ENCODE data around the gene STX5. TPM values are rescaled to one million over a fixed set of nuclear protein-coding genes. Genes with fewer than 3 reads are reported as not detected.

Gene STX5
- total RNA-seq, 1 donor = 35.8 TPM

- Histone ChIP-seq H3K4me1 (ENCODE audit: insufficient read depth, low read length) (peaks cover 27% of the 10 kb centered on the region), H3K79me2 (ENCODE audit: insufficient read depth, low read length) (peaks cover 34% of the 10 kb centered on the region), H3K27ac (ENCODE audit: low read depth, low read length) (no peak overlapping the region), H3K9me3 (ENCODE audit: low read depth, low read length) (no peaks in the 10 kb centered on the region), H3K4me2 (ENCODE audit: insufficient read depth, low read length) (no peak overlapping the region), H3K4me3 (ENCODE audit: insufficient read depth, low read length) (no peak overlapping the region), H4K20me1 (ENCODE audit: insufficient read depth, low read length) (peaks cover 24% of the 10 kb centered on the region), H3K27me3 (ENCODE audit: insufficient read depth, low read length) (no peaks in the 10 kb centered on the region), H2AFZ (ENCODE audit: low read length) (no peak overlapping the region), H3K36me3 (ENCODE audit: insufficient read depth, low read length) (peaks cover 20% of the 10 kb centered on the region)
- no peak for DNase-seq (ENCODE audit: insufficient read length, low spot score, missing footprints)
- TF ChIP-seq CTCF (IDR thresholded peaks at IDR 0.05; ENCODE audit: extremely low read depth, low read depth, low read length) = no peak
Observed at GRCh38 chr11:62858201-62858600, 26.4 kb upstream of the STX5 start.

GRCh38 chr11:62857541-62857982 is 25.7 kb upstream of the STX5 start:
- H2AFZ ChIP-seq (ENCODE audit: low read length) = peak overlapping the region; percentile 22
- TF ChIP-seq CTCF (IDR thresholded peaks at IDR 0.05; ENCODE audit: extremely low read depth, low read depth, low read length) = no peak
- H4K20me1 ChIP-seq (ENCODE audit: insufficient read depth, low read length) = peaks cover 30% of the 10 kb centered on the region
- no peaks in the 10 kb centered on the region for H3K27me3 ChIP-seq (ENCODE audit: insufficient read depth, low read length)
- H3K4me3 ChIP-seq (ENCODE audit: insufficient read depth, low read length) = no peak overlapping the region
- H3K27ac ChIP-seq (ENCODE audit: low read depth, low read length) = no peak overlapping the region
- peaks cover 32% of the 10 kb centered on the region for H3K4me1 ChIP-seq (ENCODE audit: insufficient read depth, low read length)
- H3K79me2 ChIP-seq (ENCODE audit: insufficient read depth, low read length) = peaks cover 36% of the 10 kb centered on the region
- no peaks in the 10 kb centered on the region for H3K9me3 ChIP-seq (ENCODE audit: low read depth, low read length)
- H3K4me2 ChIP-seq (ENCODE audit: insufficient read depth, low read length) = no peak overlapping the region
- H3K36me3 ChIP-seq (ENCODE audit: insufficient read depth, low read length) = peaks cover 27% of the 10 kb centered on the region
- peak; percentile 56 for DNase-seq (ENCODE audit: insufficient read length, low spot score, missing footprints)

- no peaks in the 10 kb centered on the region for H3K27me3 ChIP-seq (ENCODE audit: insufficient read depth, low read length)
- peak overlapping the region; percentile 76 for H3K27ac ChIP-seq (ENCODE audit: low read depth, low read length)
- no peak for TF ChIP-seq CTCF (IDR thresholded peaks at IDR 0.05; ENCODE audit: extremely low read depth, low read depth, low read length)
- DNase-seq (ENCODE audit: insufficient read length, low spot score, missing footprints) = peak; percentile 82
- H2AFZ ChIP-seq (ENCODE audit: low read length) = peak overlapping the region; percentile 95
- H3K36me3 ChIP-seq (ENCODE audit: insufficient read depth, low read length) = peaks cover 37% of the 10 kb centered on the region
- peak overlapping the region; percentile 94 for H3K4me2 ChIP-seq (ENCODE audit: insufficient read depth, low read length)
- H3K9me3 ChIP-seq (ENCODE audit: low read depth, low read length) = no peaks in the 10 kb centered on the region
- peaks cover 32% of the 10 kb centered on the region for H3K4me1 ChIP-seq (ENCODE audit: insufficient read depth, low read length)
- peak overlapping the region; percentile 100 for H3K4me3 ChIP-seq (ENCODE audit: insufficient read depth, low read length)
- H4K20me1 ChIP-seq (ENCODE audit: insufficient read depth, low read length) = peaks cover 40% of the 10 kb centered on the region
- peaks cover 36% of the 10 kb centered on the region for H3K79me2 ChIP-seq (ENCODE audit: insufficient read depth, low read length)
Observed at GRCh38 chr11:62856333-62856895, 24.6 kb upstream of the STX5 start.

- Histone ChIP-seq H3K4me3 (ENCODE audit: insufficient read depth, low read length) (peak overlapping the region; percentile 100), H3K27ac (ENCODE audit: low read depth, low read length) (peak overlapping the region; percentile 76), H2AFZ (ENCODE audit: low read length) (peak overlapping the region; percentile 95), H4K20me1 (ENCODE audit: insufficient read depth, low read length) (peaks cover 40% of the 10 kb centered on the region), H3K79me2 (ENCODE audit: insufficient read depth, low read length) (peaks cover 36% of the 10 kb centered on the region), H3K27me3 (ENCODE audit: insufficient read depth, low read length) (no peaks in the 10 kb centered on the region), H3K9me3 (ENCODE audit: low read depth, low read length) (no peaks in the 10 kb centered on the region), H3K4me2 (ENCODE audit: insufficient read depth, low read length) (peak overlapping the region; percentile 94), H3K36me3 (ENCODE audit: insufficient read depth, low read length) (peaks cover 37% of the 10 kb centered on the region), H3K4me1 (ENCODE audit: insufficient read depth, low read length) (peaks cover 32% of the 10 kb centered on the region)
- TF ChIP-seq CTCF (IDR thresholded peaks at IDR 0.05; ENCODE audit: extremely low read depth, low read depth, low read length) = no peak
- peak; percentile 94 for DNase-seq (ENCODE audit: insufficient read length, low spot score, missing footprints)
Observed at GRCh38 chr11:62855571-62856332, 23.9 kb upstream of the STX5 start.
